ENCODE data around the gene BCAP29.

BCAP29 gene

DNA sequence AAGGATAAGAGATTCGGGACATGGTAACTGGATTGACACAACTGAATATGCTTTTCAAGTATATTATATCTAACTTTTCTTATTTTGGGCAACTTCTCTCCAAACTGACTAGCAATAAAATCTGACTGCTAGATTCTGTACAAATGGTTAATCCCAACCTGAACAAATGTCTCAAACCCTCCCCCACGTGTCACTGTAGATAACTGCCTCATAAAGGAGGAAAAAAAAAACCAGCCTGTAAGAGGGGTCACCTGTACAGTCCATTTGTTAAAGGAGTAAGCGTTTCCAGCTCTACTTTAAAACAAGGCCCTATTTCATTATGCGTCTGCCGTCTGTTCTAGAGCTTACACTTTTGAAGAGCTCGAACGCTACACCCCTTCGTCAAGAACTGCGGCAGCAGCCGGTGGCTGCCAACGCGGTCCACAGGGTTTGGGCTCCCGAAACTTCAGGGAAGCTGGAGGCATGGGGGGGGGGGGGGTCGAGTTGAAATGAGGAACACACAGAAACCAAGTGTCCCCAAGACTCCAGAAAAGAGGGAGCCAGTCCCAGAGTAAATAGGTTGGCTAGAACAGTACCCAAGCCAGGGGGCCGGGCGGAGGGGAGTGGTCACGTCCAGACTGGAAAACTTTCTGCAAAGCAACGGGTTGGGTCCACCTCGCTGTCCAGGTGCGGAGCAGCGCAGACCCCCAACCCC lies 16.8 kb upstream of the BCAP29 start:
- H3K4me3 ChIP-seq (ENCODE audit: low read depth, low read length), result peak overlapping the region; percentile 99
- peak overlapping the region; percentile 85 for H3K9ac ChIP-seq (ENCODE audit: low read depth, low read length)
- H3K9me3 ChIP-seq (ENCODE audit: control insufficient read depth, insufficient read depth, low read length), result no peaks in the 10 kb centered on the region
- peaks cover 10% of the 10 kb centered on the region for H3K4me1 ChIP-seq (ENCODE audit: control insufficient read depth, insufficient read depth, low read length)
- no peaks in the 10 kb centered on the region for H3K27me3 ChIP-seq (ENCODE audit: control insufficient read depth, insufficient read depth, low read length)
- no peaks in the 10 kb centered on the region for H3K36me3 ChIP-seq (ENCODE audit: control insufficient read depth, insufficient read depth, low read length)

DNA sequence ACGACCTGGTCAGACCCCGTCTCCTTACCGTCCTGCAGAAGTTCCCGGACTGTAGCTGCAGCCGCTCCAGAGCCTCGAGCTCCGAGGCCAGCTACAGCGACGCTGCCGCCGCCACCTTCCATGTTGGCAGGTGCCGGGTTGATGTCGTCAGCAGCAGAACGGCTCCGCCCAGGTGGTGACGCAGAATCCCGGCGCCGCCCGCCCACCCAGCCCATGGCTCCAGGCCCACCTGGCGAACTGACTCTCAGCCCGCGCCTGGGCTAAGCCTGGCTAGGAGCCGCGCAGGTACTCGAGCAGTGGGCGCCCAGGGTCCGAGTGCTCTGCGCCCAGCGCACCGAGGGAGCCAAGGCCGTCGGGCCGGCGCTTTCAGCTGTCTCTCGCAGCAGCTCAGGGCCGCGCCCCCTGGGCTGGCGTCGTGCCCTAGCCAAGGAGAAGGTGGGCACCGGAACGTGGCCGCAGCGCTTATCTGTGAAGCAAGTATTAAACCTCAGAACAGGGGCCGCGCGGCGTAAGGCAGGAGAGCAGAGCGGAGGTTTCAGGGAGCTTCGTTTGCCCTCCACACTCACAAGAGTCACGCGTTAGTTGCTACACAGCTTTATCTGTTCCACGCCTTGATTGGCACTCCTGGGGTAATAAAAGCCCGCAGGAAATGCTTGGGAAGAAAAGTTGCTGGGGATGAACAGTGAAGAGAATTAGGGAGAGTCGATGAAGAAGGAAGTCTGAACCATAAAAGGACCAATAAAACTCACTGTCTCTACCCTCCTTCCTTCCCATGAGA lies 16.1 kb upstream of the BCAP29 start, which contains the start of the genes COG5 and DUS4L:
TSS of gene COG5 (minus strand) at position 146 of the 778 bp plus-strand sequence. CDS start at position 122, 24 bp downstream.
TSS of gene DUS4L (plus strand) at position 197 of the 778 bp plus-strand sequence. CDS start 3,100 bp downstream, outside the sequence.
- Histone ChIP-seq H3K9me3 (ENCODE audit: control insufficient read depth, insufficient read depth, low read length) (no peaks in the 10 kb centered on the region), H3K9ac (ENCODE audit: low read depth, low read length) (peak within 1 kb of the TSS; percentile 88), H3K27me3 (ENCODE audit: control insufficient read depth, insufficient read depth, low read length) (no peaks in the 10 kb centered on the region), H3K36me3 (ENCODE audit: control insufficient read depth, insufficient read depth, low read length) (no peaks in the 10 kb centered on the region), H3K4me1 (ENCODE audit: control insufficient read depth, insufficient read depth, low read length) (peaks cover 10% of the 10 kb centered on the region), H3K4me3 (ENCODE audit: low read depth, low read length) (peak within 1 kb of the TSS; percentile 99)

DNA sequence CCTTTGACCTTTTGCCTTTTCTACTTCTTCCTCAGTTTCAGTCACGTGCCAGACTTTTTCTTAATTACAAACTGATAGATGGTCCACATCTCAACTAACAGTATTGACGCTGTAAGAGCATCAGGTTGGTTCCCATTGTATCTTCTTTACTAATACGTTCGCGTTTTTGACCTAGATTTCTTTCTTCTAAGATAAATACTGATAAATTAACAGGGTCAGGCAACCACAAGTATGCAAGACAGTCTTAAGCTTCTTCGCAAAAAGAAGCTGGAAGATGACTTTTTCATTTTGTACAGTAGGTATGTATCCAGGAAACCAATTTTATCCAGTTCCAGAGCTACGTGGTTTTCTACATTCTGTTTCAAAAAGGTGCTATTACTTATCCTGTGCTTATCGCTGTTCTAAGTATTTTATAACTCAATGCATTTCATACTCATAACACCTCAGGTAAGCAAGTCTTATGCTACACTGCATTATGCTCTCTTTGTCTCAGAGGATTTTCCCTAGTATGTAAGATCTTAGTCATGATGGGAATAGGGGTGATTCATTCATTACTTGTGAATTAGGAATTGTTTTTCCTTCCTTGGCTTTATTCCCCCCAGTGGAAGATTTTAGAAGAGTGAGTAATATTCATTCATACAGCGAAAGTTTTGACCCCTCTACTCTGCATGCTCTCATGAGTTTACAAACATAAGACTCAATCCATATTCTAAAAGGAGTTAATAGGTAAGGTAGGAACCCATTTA lies 15.3 kb upstream of the BCAP29 start:
- H3K9me3 ChIP-seq (ENCODE audit: control insufficient read depth, insufficient read depth, low read length), result no peaks in the 10 kb centered on the region
- no peaks in the 10 kb centered on the region for H3K36me3 ChIP-seq (ENCODE audit: control insufficient read depth, insufficient read depth, low read length)
- peaks cover 10% of the 10 kb centered on the region for H3K4me1 ChIP-seq (ENCODE audit: control insufficient read depth, insufficient read depth, low read length)
- H3K9ac ChIP-seq (ENCODE audit: low read depth, low read length), result peak overlapping the region; percentile 88
- H3K27me3 ChIP-seq (ENCODE audit: control insufficient read depth, insufficient read depth, low read length), result no peaks in the 10 kb centered on the region
- peak overlapping the region; percentile 99 for H3K4me3 ChIP-seq (ENCODE audit: low read depth, low read length)

DNA sequence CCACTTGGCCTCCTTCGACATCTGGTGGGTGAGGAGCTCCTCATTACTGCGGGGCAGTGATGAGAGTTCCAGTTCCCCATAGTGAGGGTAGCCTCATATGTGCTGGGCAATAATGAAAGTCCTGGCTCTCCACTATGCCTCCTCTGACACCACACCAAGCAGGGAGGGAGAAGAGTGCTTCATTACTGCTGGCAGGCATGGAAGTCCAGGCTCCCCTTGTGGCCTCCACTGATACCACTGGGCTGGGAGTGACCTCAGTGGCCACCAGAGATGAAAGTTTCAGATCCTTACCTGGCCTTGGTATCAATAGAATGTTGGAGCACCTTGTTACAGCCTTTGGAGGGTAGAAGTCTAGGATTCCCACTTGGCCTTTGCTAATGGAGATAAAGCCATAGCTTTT lies 9.7 kb upstream of the BCAP29 start:
- Histone ChIP-seq H3K36me3 (ENCODE audit: control insufficient read depth, insufficient read depth, low read length) (peaks cover 5% of the 10 kb centered on the region), H3K4me1 (ENCODE audit: control insufficient read depth, insufficient read depth, low read length) (no peaks in the 10 kb centered on the region), H3K4me3 (ENCODE audit: low read depth, low read length) (no peak overlapping the region), H3K9ac (ENCODE audit: low read depth, low read length) (no peak overlapping the region), H3K9me3 (ENCODE audit: control insufficient read depth, insufficient read depth, low read length) (no peaks in the 10 kb centered on the region), H3K27me3 (ENCODE audit: control insufficient read depth, insufficient read depth, low read length) (no peaks in the 10 kb centered on the region)

DNA sequence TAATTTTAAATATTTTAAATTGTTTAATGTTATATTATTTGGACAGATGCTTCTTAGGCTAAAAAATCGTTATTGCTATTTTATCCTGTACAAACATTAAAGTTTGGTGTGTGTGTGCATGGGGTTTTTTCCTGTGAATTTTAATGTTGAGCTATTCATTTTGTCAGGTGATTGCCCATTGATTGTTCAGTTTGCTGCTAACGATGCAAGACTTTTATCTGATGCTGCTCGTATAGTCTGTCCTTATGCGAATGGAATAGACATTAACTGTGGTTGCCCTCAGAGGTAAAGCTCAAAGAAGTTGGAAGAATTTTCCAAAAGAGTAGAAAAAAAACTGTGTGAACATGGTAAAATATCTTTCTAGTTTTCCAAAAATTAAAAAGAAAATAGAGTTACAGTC lies 6.5 kb upstream of the BCAP29 start:
- peaks cover 5% of the 10 kb centered on the region for H3K36me3 ChIP-seq (ENCODE audit: control insufficient read depth, insufficient read depth, low read length)
- H3K9me3 ChIP-seq (ENCODE audit: control insufficient read depth, insufficient read depth, low read length), result no peaks in the 10 kb centered on the region
- no peaks in the 10 kb centered on the region for H3K4me1 ChIP-seq (ENCODE audit: control insufficient read depth, insufficient read depth, low read length)
- H3K4me3 ChIP-seq (ENCODE audit: low read depth, low read length), result no peak overlapping the region
- H3K27me3 ChIP-seq (ENCODE audit: control insufficient read depth, insufficient read depth, low read length), result no peaks in the 10 kb centered on the region
- no peak overlapping the region for H3K9ac ChIP-seq (ENCODE audit: low read depth, low read length)

DNA sequence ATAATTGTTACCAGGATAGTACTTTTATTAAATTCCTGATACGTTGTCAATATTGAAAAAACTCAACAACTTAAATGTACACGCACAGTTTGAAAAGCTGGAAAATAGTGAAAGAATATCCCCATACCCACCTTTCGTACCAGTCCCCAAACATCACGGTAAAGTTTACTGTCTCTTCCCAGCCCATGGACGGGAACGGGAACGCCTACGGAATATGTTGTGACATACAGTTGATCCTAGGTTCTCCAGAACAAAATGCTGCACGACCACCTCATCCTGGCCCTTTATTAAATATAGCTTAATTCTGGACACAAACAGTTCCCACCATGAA lies 527 bp upstream of the BCAP29 start:
- Histone ChIP-seq H3K4me3 (ENCODE audit: low read depth, low read length) (peak overlapping the region; percentile 84), H3K36me3 (ENCODE audit: control insufficient read depth, insufficient read depth, low read length) (no peaks in the 10 kb centered on the region), H3K9ac (ENCODE audit: low read depth, low read length) (peak overlapping the region; percentile 76), H3K9me3 (ENCODE audit: control insufficient read depth, insufficient read depth, low read length) (no peaks in the 10 kb centered on the region), H3K4me1 (ENCODE audit: control insufficient read depth, insufficient read depth, low read length) (peaks cover 4% of the 10 kb centered on the region), H3K27me3 (ENCODE audit: control insufficient read depth, insufficient read depth, low read length) (no peaks in the 10 kb centered on the region)

DNA sequence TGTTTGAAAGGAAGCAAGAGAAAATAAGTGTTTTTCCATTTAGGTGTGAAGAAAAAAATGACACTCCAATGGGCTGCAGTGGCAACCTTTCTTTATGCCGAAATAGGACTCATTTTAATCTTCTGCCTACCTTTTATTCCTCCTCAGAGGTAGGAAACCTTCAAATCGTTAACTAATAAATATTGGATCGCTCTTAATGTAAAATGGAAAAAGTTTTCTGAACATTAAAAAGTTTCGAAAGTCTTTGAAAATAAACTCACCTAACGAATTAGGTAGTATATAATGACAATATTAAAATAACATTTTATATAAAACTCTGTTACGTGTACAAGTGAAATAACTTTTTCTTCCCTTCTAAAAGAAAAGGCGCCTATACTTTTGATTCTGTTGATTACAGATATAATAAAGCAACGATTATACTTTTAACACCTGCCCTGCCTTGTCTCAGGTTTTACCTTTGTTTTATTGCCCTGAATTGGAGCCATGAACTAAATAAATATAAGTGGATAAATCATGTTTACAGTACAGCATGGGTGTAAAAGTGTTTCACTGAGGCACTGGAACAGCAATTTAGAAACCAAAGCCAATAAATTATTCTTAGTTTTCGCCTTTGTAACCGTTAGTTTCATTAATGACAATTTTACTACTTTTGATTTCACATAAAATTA lies 804 bp downstream of the BCAP29 start:
- no peaks in the 10 kb centered on the region for H3K9me3 ChIP-seq (ENCODE audit: control insufficient read depth, insufficient read depth, low read length)
- peaks cover 4% of the 10 kb centered on the region for H3K4me1 ChIP-seq (ENCODE audit: control insufficient read depth, insufficient read depth, low read length)
- H3K4me3 ChIP-seq (ENCODE audit: low read depth, low read length), result peak overlapping the region; percentile 84
- H3K36me3 ChIP-seq (ENCODE audit: control insufficient read depth, insufficient read depth, low read length), result no peaks in the 10 kb centered on the region
- H3K27me3 ChIP-seq (ENCODE audit: control insufficient read depth, insufficient read depth, low read length), result no peaks in the 10 kb centered on the region
- H3K9ac ChIP-seq (ENCODE audit: low read depth, low read length), result peak overlapping the region; percentile 76

DNA sequence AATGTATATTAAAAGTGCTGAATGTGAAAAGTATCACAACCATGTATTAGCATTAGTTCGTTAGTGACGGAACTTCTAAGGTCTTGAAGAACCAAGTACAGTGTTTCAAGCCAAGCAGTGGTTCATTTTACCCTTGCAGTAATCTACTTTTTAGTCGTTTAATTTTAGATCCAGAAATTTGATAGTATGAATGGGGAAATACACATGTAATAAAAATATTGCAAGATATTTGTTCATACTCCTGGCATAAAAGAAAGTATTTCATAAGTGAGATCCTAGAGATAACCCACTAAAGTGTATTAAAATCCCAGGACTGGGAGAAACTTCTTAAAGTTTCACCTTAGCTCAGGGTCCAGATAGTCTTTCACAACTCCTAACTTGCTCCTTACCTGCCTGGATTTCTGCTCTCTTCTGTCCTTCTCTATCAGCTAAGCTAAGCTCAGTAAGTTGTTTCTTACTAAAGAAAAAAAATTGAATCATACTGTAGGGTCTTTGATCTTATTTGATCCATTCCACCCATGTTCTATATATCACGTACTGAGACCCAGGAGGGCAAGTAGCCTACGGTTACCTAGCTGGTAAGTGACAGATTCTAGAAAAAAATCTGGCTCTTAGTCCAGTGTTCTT lies 1.5 kb downstream of the BCAP29 start:
- peaks cover 4% of the 10 kb centered on the region for H3K4me1 ChIP-seq (ENCODE audit: control insufficient read depth, insufficient read depth, low read length)
- H3K4me3 ChIP-seq (ENCODE audit: low read depth, low read length), result no peak overlapping the region
- H3K27me3 ChIP-seq (ENCODE audit: control insufficient read depth, insufficient read depth, low read length), result no peaks in the 10 kb centered on the region
- H3K9ac ChIP-seq (ENCODE audit: low read depth, low read length), result no peak overlapping the region
- no peaks in the 10 kb centered on the region for H3K9me3 ChIP-seq (ENCODE audit: control insufficient read depth, insufficient read depth, low read length)
- no peaks in the 10 kb centered on the region for H3K36me3 ChIP-seq (ENCODE audit: control insufficient read depth, insufficient read depth, low read length)

DNA sequence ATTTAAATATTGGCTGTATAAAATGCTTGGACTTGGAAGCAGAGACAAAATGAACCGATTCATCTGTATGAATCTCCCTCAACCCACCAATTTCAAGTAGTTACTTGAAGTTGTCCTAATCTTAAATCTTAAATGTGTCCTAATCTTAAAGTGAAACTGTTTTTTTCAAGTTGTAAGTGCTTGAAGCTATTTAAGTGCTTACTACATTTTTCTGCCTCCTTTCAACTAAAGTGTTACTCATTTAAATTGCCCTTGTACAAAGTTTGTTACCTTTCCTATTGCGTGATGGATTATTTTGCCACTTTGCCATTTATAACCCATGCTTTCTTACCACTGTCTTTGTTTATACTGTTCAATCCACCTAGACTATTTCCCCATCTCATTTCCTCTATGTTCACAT lies 2.8 kb downstream of the BCAP29 start:
- H3K9me3 ChIP-seq (ENCODE audit: control insufficient read depth, insufficient read depth, low read length), result no peaks in the 10 kb centered on the region
- H3K9ac ChIP-seq (ENCODE audit: low read depth, low read length), result no peak overlapping the region
- peaks cover 4% of the 10 kb centered on the region for H3K4me1 ChIP-seq (ENCODE audit: control insufficient read depth, insufficient read depth, low read length)
- no peak overlapping the region for H3K4me3 ChIP-seq (ENCODE audit: low read depth, low read length)
- H3K36me3 ChIP-seq (ENCODE audit: control insufficient read depth, insufficient read depth, low read length), result no peaks in the 10 kb centered on the region
- no peaks in the 10 kb centered on the region for H3K27me3 ChIP-seq (ENCODE audit: control insufficient read depth, insufficient read depth, low read length)

DNA sequence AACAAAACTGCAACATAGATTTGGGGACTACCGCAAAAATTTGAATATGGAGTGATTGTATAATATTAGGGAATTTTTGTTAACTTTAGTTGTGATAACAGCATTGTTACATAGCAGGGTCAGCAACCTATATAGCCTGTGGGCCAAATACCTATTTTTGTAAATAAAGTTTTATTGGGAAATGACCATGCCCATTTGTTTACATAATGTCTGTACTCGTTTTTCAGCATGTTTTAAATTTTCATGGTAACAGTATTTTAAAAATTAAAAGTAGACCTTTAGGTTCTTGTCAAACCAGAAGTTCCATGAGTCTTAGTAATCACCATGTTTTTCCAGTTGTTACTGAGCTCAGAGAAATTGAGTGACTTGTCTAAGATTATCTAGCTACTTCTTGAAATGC lies 4.7 kb downstream of the BCAP29 start:
- Histone ChIP-seq H3K36me3 (ENCODE audit: control insufficient read depth, insufficient read depth, low read length) (no peaks in the 10 kb centered on the region), H3K4me1 (ENCODE audit: control insufficient read depth, insufficient read depth, low read length) (peaks cover 4% of the 10 kb centered on the region), H3K4me3 (ENCODE audit: low read depth, low read length) (no peak overlapping the region), H3K9me3 (ENCODE audit: control insufficient read depth, insufficient read depth, low read length) (no peaks in the 10 kb centered on the region), H3K27me3 (ENCODE audit: control insufficient read depth, insufficient read depth, low read length) (no peaks in the 10 kb centered on the region), H3K9ac (ENCODE audit: low read depth, low read length) (no peak overlapping the region)

DNA sequence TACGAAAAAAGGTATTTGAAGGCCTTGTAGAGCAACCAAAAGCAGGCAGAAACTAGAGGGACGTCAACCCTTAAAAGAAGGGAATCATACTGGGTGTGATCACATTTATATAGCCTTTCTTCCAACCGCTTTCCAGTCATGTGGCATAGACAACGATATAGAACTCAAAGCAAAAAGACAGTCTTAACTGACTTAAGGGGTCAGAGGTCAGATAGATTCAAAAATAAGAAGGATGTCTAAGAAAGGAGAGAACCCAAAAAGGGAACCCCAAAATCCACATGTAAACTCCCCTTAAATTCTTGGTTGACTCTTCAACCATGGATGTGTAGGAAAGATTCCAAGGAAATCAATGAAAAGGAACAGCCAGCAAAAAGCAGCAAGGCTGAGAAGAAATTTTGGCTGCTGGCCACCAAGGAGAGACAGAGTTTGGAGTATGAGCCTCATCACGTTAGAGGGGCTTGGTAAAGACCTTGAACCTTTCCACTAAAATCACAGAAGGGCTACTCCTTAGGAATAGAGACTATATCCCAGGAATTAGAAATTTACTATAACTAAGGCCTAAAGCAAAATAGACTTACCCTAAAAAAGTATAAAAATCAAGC lies 8.6 kb downstream of the BCAP29 start:
- Histone ChIP-seq H3K9me3 (ENCODE audit: control insufficient read depth, insufficient read depth, low read length) (no peaks in the 10 kb centered on the region), H3K27me3 (ENCODE audit: control insufficient read depth, insufficient read depth, low read length) (no peaks in the 10 kb centered on the region), H3K9ac (ENCODE audit: low read depth, low read length) (no peak overlapping the region), H3K4me1 (ENCODE audit: control insufficient read depth, insufficient read depth, low read length) (no peaks in the 10 kb centered on the region), H3K4me3 (ENCODE audit: low read depth, low read length) (no peak overlapping the region), H3K36me3 (ENCODE audit: control insufficient read depth, insufficient read depth, low read length) (no peaks in the 10 kb centered on the region)

All from iPS-15b (cell line).